NCI-H748 (cell line): ENCODE results near the gene FMNL2.

Experiments
- DNase-seq: peaks from one replicate; lab custom pipeline; 2025; ENCODE audit not compliant: unreplicated experiment; lab: John Stamatoyannopoulos, UW

The FMNL2 gene

GRCh38 chr2:152400607-152401214 is 65.7 kb downstream of the FMNL2 start:
- DNase-seq = no peak

GRCh38 chr2:152402780-152403759 is 68.1 kb downstream of the FMNL2 start:
- no peak for DNase-seq

- DNase-seq = no peak
Measured at GRCh38 chr2:152405206-152406118, 70.5 kb downstream of the FMNL2 start.

- DNase-seq = no peak
Measured at GRCh38 chr2:152406119-152406835, 71.3 kb downstream of the FMNL2 start.

DNA sequence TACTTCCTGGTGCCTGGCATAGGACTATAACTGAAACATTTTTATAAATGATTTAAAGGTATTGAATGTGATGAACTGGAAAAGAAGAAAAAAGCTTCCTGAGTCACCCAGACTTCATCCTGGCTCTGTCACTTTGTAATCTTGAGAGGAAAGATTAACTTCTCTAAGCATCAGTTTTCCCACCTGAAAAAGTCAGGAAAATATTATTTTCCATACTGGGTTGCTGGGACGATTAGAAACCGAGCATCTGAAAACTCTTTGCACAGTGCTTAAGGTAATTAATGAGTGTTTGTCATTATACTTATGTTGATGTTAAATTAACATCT is 71.8 kb downstream of the FMNL2 start:
- DNase-seq = no peak

GRCh38 chr2:152407204-152407721 is 72.3 kb downstream of the FMNL2 start:
- DNase-seq = peak; percentile 4

GRCh38 chr2:152407806-152408205 is 72.8 kb downstream of the FMNL2 start:
- DNase-seq = no peak

DNA sequence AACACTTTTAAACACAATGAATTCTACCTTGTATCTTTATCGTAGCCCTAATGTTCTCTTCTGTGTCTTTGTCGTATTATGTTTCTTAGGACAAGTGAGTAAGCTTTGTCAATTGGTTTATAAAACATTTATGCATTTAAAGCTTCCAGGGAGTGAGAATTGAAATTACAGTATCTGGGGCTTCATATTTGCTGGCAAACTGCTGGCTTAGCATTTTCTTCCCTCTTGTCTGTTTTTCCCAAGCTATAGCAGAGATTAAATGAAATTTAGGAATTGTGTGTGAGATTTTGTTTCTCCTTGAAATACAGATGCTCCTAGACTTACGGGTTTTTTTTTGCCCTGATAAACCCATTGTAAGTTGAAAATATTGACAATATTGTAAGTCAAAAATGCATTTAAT is 73.3 kb downstream of the FMNL2 start:
- no peak for DNase-seq

DNA sequence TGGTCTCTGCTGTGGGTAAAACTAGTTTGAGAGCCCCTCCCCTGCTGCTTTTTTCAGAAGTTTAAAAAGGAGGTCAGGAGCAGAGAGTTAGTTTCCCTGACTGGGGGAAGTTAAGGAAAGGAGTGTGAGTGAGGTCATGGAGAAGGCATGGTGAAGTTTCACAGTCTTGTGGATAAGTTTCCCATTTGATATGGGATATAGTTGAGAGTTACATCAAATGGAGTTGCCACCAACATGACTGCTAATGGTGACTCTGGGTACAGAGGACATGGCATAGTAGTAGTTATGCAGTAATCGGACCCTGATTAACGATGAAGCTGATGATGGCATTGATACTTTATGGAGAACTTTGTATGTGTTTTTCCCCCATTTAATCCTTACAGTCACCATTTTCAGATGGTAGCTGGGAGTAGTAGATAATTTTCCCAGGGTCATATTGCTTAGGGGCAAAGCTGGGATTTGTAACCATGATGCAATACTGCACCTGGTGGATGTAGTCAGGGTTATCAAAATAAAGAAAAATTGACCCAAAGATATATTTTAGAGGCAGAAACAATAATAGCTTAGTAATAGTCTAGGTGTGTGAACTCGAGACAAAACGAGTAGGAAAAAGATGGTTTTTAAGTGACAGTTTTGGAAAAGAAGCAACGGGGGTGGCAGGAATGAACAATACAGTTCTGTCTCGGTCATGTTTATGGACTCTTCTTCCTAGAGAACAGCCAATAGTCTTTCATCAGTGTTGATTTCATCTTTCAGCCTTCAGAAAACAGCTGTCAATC is 74.6 kb downstream of the FMNL2 start:
- no peak for DNase-seq

- DNase-seq = peak; percentile 54
Measured at GRCh38 chr2:152410165-152410597, 75.2 kb downstream of the FMNL2 start.

- DNase-seq = no peak
Measured at GRCh38 chr2:152411154-152411553, 76.2 kb downstream of the FMNL2 start.

DNA sequence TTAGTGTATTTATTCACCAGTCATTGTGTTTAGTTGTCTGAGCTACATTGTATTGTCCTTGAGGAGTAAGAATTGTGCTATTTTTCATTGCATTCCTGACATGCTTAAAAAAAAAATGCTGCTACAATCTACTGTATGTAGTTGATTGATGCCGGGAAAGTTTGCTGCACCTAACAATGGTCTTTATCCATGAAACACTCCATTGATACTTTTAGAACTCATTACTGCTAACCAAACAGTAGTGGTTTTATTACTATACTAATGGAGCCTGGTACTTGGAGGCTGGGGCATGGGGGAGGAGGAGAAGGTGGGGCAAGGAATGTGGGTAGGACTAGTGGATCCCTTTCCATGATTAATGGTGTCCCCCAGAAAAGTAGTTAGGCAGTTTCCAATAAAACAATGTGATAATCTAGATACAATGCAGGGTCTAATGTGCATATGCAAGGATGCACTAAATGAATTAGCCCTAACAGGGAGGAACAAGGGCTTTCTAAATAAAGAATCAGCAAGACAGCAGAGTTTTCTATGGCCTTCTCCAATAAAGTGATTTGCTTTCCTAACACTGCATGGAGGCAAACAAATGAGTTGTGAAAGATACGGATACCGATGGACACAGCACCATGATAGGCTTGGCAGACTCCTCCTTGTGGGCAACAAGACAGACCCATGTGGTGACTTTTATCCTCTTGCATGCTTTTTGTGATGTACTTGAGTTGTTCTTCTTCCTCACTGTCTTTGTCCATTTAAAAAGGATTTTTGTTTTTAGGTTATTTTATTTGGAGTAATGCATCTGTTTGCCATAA is 78.5 kb downstream of the FMNL2 start:
- DNase-seq = no peak

DNA sequence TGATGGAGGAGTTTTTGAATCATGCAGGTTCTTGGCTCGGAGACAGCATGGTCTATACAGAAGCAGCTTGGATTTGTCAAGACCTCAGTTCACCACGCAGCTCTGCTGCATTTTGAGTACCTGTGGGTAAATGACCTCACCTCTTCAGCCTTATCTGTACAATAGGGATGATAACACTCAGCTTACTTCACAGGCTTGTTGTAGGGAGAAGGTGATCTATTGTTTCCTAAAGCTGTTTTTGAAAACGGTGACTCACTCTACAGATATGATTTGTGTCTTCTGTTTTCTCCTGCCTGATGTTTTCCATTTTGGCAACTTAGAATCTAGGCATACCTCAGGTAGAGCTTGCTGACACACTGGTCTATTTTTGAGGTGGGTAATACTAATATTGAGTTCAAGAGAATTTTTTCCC is 80.3 kb downstream of the FMNL2 start:
- peak; percentile 22 for DNase-seq

DNA sequence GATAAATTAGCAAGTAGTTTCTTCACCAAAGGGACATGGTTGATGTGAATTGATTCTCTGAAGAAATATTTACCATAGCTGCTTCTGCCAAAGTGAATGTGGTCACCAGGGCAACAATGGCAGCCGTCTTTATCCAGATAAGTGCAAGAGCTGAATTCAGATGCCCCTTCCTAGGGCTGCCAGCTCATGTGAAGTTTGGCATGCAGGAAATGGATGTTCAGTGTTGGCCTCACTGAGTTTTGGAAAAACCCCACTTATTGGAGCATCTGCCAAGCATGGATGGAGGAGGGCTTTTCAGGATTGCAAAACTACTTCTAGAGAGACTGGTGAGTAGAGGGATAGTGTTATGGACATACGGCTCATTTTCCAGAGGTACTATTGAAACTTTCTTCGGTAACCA is 80.8 kb downstream of the FMNL2 start:
- DNase-seq = no peak

DNA sequence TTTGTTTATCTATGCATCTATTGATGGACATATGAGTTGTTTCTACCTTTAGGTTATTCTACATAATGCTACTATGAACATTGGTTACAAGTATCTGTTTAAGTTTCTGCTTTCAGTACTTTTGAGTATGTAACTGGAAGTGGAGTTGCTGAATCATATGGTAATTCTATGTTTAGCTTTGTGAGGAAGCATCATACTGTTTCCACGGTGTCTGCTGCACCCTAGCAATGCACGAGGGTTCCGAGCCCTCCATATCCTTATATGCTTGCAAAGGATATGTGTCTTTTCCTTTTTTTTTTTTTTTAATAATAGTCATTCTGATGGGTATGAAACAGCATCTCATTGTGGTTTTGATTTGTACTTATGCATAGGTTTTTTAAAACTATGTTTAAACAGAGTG is 83.7 kb downstream of the FMNL2 start:
- no peak for DNase-seq

- DNase-seq = no peak
Measured at GRCh38 chr2:152419944-152420343, 85.0 kb downstream of the FMNL2 start.

DNA sequence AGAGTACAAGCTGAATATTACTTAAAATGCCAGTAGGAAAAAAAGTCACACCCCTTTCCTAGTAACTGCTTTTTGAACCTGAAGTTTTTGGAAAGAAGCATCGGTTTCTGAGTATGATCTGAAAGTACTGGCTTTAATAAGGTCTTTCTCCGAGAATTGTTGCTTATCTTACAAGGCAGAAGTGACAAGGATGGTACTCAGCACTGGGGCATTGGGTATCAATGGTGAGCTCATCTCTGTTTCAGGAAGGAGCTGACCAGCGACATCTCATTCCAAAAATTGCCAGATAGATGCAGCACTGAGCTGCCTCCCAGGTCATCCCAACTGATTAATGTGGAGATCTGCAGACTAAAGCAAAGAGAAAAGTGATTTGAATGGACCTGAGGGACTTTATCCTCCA is 85.4 kb downstream of the FMNL2 start:
- DNase-seq = no peak

- DNase-seq = no peak
Measured at GRCh38 chr2:152420936-152421335, 86.0 kb downstream of the FMNL2 start.
